Inflammatory macrophage treated with lipopolysaccharide for 4 hours (primary cell): ENCODE data around the gene TBCC.

ENCODE experiments used
- DNase-seq: peaks from one replicate; pipeline ENCODE4 v3.0.0-alpha.2; 2020

The TBCC gene, protein sequence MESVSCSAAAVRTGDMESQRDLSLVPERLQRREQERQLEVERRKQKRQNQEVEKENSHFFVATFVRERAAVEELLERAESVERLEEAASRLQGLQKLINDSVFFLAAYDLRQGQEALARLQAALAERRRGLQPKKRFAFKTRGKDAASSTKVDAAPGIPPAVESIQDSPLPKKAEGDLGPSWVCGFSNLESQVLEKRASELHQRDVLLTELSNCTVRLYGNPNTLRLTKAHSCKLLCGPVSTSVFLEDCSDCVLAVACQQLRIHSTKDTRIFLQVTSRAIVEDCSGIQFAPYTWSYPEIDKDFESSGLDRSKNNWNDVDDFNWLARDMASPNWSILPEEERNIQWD

GRCh38 chr6:42745640-42746462 is at the start of gene TBCC:
Gene TBCC (minus strand): TSS chr6:42746103. CDS start chr6:42746073, 30 bp downstream.
- peak; percentile 99 for DNase-seq

GRCh38 chr6:42795651-42796050 is 49.7 kb upstream of the TBCC start:
- DNase-seq = no peak

- no peak for DNase-seq
These were observed 45.9 kb upstream of the TBCC start for GRCh38 chr6:42791706-42792320.

DNA sequence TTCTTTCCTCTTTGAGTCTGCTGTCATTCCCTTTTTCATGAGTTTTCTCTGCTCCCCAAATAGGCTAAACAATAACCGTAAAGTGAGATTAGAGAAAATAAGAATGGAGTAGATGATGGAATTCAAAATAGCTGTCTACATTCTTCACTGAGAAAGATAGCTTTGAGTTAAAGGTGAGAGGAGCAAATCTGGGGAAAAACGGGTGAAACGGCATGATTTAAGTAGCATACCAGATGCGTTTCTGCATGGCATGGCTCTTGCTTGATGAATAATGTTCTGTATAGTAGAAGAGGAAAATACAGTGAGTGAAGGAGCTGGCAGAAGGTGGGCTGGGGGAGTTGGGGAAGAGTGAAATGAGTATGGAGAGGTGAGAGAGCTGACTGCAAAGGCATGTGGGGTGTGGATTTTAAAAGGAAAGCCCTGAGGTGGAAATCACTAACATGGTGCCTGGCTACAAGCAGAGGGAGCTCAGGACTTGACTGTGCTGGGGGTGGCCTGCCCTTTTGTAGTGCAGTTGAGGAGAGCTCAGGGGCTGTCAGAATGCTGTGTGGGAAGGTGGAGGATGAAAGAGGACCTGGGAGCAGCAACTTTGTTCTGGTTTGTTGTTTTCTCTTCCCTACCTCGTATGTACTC is 44.8 kb upstream of the TBCC start:
- no peak for DNase-seq

DNA sequence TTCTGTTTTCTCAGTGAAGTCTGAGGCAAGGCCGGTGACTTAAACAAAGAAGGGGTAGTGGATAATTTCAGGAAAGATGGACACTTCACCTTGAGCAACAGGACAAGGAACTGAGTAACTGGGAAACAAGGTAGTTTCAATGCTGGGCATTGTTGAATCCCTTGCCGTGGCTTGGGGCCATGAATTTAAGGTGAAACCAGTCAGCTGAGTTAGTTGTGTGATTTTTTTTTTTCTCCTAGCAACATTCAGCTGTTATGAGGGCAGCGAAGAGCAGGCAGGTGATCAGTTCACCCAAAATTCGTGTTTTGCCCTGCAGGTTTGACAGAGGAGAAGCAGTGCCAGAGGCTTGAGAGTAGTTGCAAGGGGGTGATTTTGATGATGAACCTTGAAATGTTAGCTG is 42.8 kb upstream of the TBCC start:
- no peak for DNase-seq

- no peak for DNase-seq
These were observed 41.2 kb upstream of the TBCC start for GRCh38 chr6:42787063-42787472.

DNA sequence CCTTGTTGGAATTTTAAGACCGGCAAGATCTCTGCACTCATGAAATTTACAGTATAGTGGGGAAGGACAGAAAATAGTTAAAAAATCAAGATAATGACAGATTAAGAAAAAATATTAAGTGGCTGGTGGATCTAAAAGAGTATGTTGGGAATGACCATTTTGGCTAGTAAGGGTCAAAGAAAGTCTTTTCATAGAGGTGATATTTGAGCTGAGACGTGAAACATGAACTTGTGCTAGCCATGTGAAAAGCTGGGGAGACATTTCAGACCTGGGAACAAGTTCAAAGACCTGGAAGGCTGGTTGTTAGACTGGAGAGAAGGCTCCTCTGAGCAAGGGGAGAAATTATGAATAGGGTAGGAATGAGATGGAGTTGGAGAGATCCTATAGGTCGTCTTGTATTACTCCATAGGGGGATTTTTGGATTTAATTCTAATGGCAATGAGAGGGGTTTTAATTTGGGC is 40.7 kb upstream of the TBCC start:
- DNase-seq = no peak

DNA sequence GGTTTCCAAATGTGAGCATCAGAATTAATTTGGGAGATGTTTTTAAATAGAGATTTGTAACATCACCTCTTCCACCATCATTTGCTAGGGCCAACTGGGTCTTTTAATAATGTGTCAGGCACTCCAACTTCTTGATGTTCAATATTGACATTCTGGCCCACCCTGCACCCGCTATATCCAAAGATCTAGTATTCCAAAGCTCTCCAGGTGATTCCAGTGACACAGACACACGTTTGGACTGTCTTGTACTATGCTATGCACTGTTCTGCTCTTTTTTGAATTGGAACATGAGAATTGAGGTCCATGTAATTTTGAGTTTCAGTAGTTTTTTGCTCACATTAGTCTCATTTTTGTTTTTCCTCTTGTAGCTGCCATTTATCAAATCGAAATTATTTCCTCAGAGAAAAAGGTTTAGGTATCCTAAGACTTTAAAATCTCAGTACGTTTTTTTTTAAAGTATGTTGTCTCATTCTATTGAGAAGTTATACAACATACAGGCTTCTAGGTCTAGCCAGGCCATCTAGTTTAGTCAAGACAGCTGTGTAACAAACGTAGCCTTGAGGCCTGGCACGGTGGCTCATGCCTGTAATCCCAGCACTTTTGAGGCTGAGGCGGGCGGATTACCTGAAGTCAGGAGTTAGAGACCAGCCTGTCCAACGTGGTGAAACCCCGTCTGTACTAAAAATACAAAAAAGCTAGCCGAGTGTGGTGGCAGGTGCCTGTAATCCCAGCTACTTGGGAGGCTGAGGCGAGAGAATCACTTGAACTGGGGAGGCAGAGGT is 39.0 kb upstream of the TBCC start:
- DNase-seq = no peak

DNA sequence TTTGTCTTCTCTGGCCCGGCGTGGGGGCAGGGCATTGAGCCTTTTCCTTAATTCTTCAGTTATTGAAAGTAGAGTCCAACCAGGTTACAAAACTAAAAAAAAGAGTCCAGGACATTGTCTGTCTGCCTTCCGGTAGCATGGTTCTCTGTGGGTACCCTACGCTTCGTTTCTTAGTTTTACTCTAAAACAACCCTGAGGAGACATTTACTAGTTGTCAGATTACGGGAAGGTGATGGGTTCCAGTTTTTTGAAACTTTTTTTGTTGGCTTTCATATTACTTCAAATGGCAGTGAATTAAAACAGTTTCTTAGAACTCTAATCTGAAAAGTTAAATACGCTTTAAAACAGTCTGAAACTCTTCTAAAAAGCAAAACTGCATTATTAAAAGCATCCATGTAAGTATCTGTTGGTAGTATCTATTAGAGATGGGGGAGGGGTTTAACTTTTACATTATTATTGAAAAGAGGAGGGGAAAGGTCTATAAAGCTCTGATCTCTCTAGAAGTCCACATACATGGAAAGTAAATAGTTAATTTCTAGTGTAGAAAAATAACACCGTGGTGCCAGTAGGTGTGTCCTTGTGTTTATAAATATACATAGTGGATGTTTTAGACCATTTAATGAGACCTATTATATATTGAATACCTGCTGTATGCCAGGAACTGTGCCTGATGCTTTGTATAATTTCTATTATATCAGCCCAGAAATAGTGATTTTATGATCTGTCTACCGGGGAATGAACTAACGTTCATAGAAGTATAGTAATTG is 38.2 kb upstream of the TBCC start:
- peak; percentile 39 for DNase-seq

DNA sequence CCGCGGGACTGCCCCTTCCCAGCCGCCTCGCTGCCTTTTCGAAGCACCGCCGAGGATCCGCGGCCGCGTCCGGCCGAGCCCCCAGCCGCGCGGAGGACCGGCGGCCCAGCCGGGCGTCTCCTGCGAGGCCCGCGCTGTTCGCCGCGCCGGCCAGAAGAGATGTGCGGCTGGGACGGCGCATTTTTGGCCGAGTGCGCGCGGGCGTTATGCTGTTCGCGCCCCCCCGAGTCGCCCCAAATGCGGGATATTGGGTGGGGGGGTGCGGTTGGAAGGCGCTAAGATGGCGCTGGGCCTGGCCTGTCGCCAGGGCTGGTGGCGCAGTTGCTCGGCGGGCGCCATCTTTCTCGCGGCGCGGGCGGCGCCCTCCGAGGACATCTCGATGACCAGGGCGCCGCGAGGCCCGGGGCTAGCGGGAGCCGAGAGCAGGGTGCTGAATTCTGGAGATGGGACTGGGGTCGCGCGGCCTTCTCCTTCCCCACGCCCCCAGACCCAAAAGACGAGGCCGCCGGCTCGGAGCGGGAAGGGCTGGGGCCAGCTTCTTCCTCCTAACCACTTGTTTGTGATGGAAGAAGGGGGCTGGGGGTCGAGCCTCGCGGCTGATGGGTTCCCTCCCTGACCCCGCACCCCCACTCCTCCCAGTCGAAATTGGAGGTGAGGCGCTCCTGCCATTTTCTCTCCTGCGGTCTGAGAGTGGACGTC is 37.4 kb upstream of the TBCC start:
- DNase-seq = peak; percentile 72

DNA sequence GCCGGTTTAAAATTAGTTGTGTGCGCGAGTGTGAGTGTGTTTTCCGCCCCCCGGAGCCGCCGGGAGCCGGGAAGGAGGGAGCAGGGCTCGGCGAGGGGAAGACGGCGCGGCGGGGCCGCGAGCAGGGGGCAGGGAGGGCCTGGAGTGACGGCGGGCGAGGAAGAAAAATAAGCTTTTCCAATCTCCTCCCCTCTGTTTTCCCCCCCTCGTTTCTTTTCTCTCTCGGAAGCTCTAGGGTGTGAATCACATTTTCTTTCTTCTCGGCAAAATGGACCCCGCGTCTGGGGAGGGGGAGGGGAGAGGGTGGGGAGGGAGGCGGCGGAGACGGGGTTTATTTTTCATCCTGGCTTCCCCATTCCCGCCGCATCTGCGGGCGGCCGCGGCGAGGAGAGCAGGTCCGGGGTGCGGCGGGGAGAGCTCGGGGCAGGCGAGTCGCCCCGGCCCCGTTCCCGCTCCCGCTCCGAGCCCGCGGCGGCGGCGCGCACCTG is 36.8 kb upstream of the TBCC start:
- peak; percentile 73 for DNase-seq

GRCh38 chr6:42781796-42782688 is 36.1 kb upstream of the TBCC start, which contains the start of gene BICRAL:
Gene BICRAL (plus strand): TSS chr6:42782052. CDS start chr6:42822023, 39,971 bp downstream.
- peak; percentile 71 for DNase-seq

DNA sequence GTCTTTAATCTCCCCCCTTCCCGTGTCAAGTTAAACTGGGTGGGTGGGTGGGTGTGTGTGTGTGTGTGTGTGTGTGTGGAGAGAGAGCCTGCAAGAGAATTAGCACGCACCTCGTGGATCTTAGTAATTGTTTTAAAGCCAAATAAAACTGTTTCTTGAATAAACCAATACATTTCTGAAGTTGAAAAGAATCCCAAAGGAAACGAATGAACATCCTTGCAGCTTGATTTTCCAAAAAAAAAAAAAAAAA is 35.6 kb upstream of the TBCC start:
- peak; percentile 31 for DNase-seq

DNA sequence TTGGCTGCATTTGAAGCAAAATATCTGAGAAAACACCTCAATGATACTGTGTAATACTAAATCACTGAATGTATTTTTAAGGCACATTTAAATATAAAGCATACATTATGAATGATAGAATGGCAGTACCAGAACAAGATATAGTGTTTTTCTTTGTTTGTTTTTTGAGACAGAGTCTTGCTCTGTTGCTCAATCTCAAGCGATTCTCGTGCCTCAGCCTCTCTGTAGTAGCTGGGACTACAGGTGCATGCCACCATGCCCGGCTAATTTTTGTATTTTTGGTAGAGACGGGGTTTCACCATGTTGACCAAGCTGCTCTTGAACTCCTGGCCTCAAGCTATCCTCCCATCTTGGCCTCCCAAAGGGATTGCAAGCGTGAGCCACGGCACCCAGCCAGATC is 33.6 kb upstream of the TBCC start:
- no peak for DNase-seq

DNA sequence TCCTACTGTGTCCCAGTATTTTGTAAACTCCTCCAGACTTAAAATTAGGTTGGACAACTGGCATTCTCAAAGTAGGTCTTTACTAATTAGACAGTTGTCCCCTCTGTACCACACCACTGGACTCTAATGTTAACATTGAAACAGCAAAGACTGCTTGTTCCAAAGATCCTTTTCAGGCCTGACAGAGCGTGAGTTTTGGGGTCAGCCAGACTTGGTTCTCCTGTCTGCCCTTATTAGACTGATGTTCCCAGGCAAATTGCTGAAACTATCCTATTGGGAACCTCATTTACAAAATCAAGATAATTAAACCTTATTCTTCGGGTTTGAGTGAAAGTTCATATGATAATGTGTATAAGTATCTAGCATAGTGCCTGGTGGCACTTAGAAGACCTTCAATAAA is 32.2 kb upstream of the TBCC start:
- no peak for DNase-seq

GRCh38 chr6:42777126-42777822 is 31.4 kb upstream of the TBCC start:
- peak; percentile 25 for DNase-seq

GRCh38 chr6:42774821-42775487 is 29.1 kb upstream of the TBCC start:
- peak; percentile 87 for DNase-seq

DNA sequence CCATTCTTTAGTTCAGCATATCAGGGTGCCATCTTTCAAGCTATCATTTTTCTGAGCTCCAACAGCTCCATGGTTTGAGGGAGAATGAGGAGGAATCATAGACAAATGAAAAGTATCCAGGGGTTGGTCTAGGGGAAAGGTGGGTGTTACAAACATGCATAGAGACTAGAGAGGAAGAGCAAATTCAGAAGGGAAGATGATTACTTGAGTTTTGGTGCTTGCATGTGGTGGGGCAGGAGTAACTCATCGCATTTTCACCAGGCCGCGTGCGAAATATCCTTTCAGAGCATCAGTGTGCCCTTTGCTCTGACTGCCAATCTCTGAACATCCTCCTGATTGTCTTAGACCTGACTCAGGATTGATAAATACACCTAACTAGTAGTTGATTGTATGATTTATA is 28.3 kb upstream of the TBCC start:
- DNase-seq = no peak

- DNase-seq = no peak
These were observed 25.8 kb upstream of the TBCC start for GRCh38 chr6:42771741-42772100.
